Osteocyte (in vitro differentiated cells): ENCODE measurements around the gene IDH3B. TPM values are rescaled to one million over a fixed set of nuclear protein-coding genes. Genes with fewer than 3 reads are reported as not detected.

ENCODE experiments used
- DNase-seq: peaks from one replicate; pipeline ENCODE4 v3.0.0; 2021; ENCODE audit warnings: mixed read lengths; ENCODE audit not compliant: unreplicated experiment; ENCODE audit errors: extremely low spot score
- H3K27ac Mint-ChIP-seq: one replicate; pipeline ENCODE4 v1.8.0; 2021; ENCODE audit warnings: mild to moderate bottlenecking, mixed read lengths; ENCODE audit not compliant: unreplicated experiment
- H3K27me3 Mint-ChIP-seq: one replicate; pipeline ENCODE4 v1.8.0; 2021; ENCODE audit warnings: mixed read lengths; ENCODE audit not compliant: unreplicated experiment
- H3K36me3 Mint-ChIP-seq: one replicate; pipeline ENCODE4 v1.8.0; 2021; ENCODE audit warnings: mixed read lengths; ENCODE audit not compliant: unreplicated experiment
- H3K4me1 Mint-ChIP-seq: one replicate; pipeline ENCODE4 v1.8.0; 2021; ENCODE audit warnings: mixed read lengths; ENCODE audit not compliant: unreplicated experiment
- H3K4me3 Mint-ChIP-seq: one replicate; pipeline ENCODE4 v1.8.0; 2021; ENCODE audit warnings: mild to moderate bottlenecking, moderate library complexity, mixed read lengths; ENCODE audit not compliant: unreplicated experiment
- H3K9me3 Mint-ChIP-seq: one replicate; pipeline ENCODE4 v1.8.0; 2021; ENCODE audit warnings: mixed read lengths; ENCODE audit not compliant: unreplicated experiment
- total RNA-seq: library from RNA; stranded (reverse); gene quantifications from 2 replicates; pipeline ENCODE4 v1.2.1, GENCODE V29; 2021
- TF ChIP-seq, protein P1 (sequence below): fragments of 200-600 bp; sonication (generic); IDR thresholded peaks from 2 replicates; pipeline ENCODE4 v1.5.0; 2021; ENCODE audit warnings: antibody characterized with exemption, mild to moderate bottlenecking, moderate library complexity

The IDH3B gene
- total RNA-seq, 1 donor from 2014 or later, result 86.6 TPM

DNA sequence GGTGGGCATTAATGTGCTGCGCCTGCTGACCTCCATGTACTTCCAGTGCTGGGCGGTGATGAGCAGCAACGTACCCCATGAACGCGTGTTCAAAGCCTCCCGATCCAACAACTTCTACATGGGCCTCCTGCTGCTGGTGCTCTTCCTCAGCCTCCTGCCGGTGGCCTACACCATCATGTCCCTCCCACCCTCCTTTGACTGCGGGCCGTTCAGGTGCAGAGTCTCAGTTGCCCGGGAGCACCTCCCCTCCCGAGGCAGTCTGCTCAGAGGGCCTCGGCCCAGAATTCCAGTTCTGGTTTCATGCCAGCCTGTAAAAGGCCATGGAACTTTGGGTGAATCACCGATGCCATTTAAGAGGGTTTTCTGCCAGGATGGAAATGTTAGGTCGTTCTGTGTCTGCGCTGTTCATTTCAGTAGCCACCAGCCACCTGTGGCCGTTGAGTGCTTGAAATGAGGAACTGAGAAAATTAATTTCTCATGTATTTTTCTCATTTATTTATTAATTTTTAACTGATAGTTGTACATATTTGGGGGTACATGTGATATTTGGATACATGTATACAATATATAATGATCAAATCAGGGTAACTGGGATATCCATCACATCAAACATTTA lies 46.8 kb downstream of the IDH3B start:
- no peaks in the 10 kb centered on the region for H3K4me1 Mint-ChIP-seq
- H3K4me3 Mint-ChIP-seq, result no peak overlapping the region
- no peak for DNase-seq
- H3K9me3 Mint-ChIP-seq, result peaks cover 5% of the 10 kb centered on the region
- H3K36me3 Mint-ChIP-seq, result no peaks in the 10 kb centered on the region
- peaks cover 42% of the 10 kb centered on the region for H3K27me3 Mint-ChIP-seq
- TF ChIP-seq, protein P1, sequence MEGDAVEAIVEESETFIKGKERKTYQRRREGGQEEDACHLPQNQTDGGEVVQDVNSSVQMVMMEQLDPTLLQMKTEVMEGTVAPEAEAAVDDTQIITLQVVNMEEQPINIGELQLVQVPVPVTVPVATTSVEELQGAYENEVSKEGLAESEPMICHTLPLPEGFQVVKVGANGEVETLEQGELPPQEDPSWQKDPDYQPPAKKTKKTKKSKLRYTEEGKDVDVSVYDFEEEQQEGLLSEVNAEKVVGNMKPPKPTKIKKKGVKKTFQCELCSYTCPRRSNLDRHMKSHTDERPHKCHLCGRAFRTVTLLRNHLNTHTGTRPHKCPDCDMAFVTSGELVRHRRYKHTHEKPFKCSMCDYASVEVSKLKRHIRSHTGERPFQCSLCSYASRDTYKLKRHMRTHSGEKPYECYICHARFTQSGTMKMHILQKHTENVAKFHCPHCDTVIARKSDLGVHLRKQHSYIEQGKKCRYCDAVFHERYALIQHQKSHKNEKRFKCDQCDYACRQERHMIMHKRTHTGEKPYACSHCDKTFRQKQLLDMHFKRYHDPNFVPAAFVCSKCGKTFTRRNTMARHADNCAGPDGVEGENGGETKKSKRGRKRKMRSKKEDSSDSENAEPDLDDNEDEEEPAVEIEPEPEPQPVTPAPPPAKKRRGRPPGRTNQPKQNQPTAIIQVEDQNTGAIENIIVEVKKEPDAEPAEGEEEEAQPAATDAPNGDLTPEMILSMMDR, result no peak
- H3K27ac Mint-ChIP-seq, result no peak overlapping the region

- Mint-ChIP-seq H3K9me3 (peaks cover 5% of the 10 kb centered on the region), H3K4me1 (no peaks in the 10 kb centered on the region), H3K27ac (no peak overlapping the region), H3K36me3 (no peaks in the 10 kb centered on the region), H3K27me3 (peaks cover 46% of the 10 kb centered on the region), H3K4me3 (no peak overlapping the region)
- no peak for DNase-seq
- TF ChIP-seq, protein P1, result no peak
Measured at GRCh38 chr20:2616634-2617033, 47.4 kb downstream of the IDH3B start.

- Mint-ChIP-seq H3K27ac (no peak overlapping the region), H3K9me3 (peaks cover 5% of the 10 kb centered on the region), H3K27me3 (peaks cover 44% of the 10 kb centered on the region)
Measured at GRCh38 chr20:2612073-2612472, 51.9 kb downstream of the IDH3B start.

GRCh38 chr20:2610941-2611720 lies 52.9 kb downstream of the IDH3B start:
- TF ChIP-seq, protein P1, result no peak
- DNase-seq, result no peak
- H3K4me3 Mint-ChIP-seq, result no peak overlapping the region
- peaks cover 11% of the 10 kb centered on the region for H3K9me3 Mint-ChIP-seq
- no peaks in the 10 kb centered on the region for H3K4me1 Mint-ChIP-seq
- no peak overlapping the region for H3K27ac Mint-ChIP-seq
- H3K36me3 Mint-ChIP-seq, result peaks cover 5% of the 10 kb centered on the region
- peaks cover 41% of the 10 kb centered on the region for H3K27me3 Mint-ChIP-seq

More at GRCh38 chr20:2612073-2612472, 51.9 kb downstream of the IDH3B start:
- H3K4me1 Mint-ChIP-seq, result no peaks in the 10 kb centered on the region
- no peak for DNase-seq
- no peak overlapping the region for H3K4me3 Mint-ChIP-seq
- TF ChIP-seq, protein P1, result no peak
- H3K36me3 Mint-ChIP-seq, result peaks cover 3% of the 10 kb centered on the region

DNA sequence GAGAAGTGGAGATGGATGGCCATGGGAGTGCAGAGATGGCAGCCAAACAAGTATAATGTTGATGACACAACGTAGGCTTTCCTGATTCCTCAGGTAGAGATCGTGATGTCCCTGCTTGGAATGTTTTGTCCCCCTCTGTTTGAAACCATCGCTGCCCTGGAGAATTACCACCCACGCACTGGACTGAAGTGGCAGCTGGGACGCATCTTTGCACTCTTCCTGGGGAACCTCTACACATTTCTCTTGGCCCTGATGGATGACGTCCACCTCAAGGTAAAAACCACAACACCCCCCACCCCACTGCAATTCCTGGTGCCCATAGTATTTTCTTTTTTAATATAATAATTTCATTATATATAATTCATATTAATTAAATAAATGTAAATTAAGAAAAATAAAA lies 53.7 kb downstream of the IDH3B start:
- Mint-ChIP-seq H3K9me3 (peaks cover 12% of the 10 kb centered on the region), H3K36me3 (peaks cover 5% of the 10 kb centered on the region), H3K4me3 (no peak overlapping the region), H3K27me3 (peaks cover 35% of the 10 kb centered on the region), H3K4me1 (no peaks in the 10 kb centered on the region), H3K27ac (no peak overlapping the region)
- TF ChIP-seq, protein P1, result no peak
- no peak for DNase-seq
